PC-3 (cell line): ENCODE results near the gene RPP30.

Experiments
- CTCF ChIP-seq: fragments of 300-600 bp; sonication (generic); conservative IDR thresholded peaks from 2 replicates; pipeline ENCODE4 v1.5.1; 2017; ENCODE audit warnings: antibody characterized with exemption, low read depth, mild to moderate bottlenecking, low read length
- EZH2 ChIP-seq: fragments of 300-600 bp; sonication (generic); IDR thresholded peaks from one replicate; pipeline ENCODE4 v1.6.1; 2017; ENCODE audit warnings: antibody characterized with exemption, mild to moderate bottlenecking, low read length; ENCODE audit not compliant: unreplicated experiment
- EZH2phosphoT487 ChIP-seq: fragments of 300-600 bp; sonication (generic); IDR thresholded peaks from 2 replicates; pipeline ENCODE4 v1.6.1; 2018; ENCODE audit warnings: mild to moderate bottlenecking, antibody characterized with exemption, low read length, borderline replicate concordance

GRCh38 chr10:90945491-90946070 is 73.8 kb downstream of the RPP30 start:
- TF ChIP-seq CTCF (no peak), EZH2 (no peak), EZH2phosphoT487 (no peak)
